GM23248 (cell line): Measurements from ENCODE around the gene IKZF1.

Experiments
- EZH2 ChIP-seq: fragments of 200-600 bp; sonication (generic); IDR thresholded peaks from 2 replicates; pipeline ENCODE4 v1.6.1; 2018; ENCODE audit warnings: antibody characterized with exemption, mild to moderate bottlenecking; ENCODE audit not compliant: insufficient read depth, poor library complexity, severe bottlenecking
- EZH2phosphoT487 ChIP-seq: fragments of 200-600 bp; sonication (generic); IDR thresholded peaks from 2 replicates; pipeline ENCODE4 v1.6.1; 2018; ENCODE audit warnings: antibody characterized with exemption, moderate library complexity, mild to moderate bottlenecking, low read depth; ENCODE audit not compliant: insufficient read depth

GRCh38 chr7:50359258-50359994 is 54.9 kb downstream of the IKZF1 start:
- no peak for TF ChIP-seq EZH2phosphoT487
- no peak for TF ChIP-seq EZH2
